HEK293 (cell line): Measurements from ENCODE around the gene HDGF.
A peak's percentile ranks its signal among the peaks of the same experiment; 100 is the strongest.

Experiments
- CTCF ChIP-seq: fragments of 450-650 bp; formaldehyde crosslinking; IDR thresholded peaks from 2 replicates; pipeline ENCODE4 v1.5.1; 2016; ENCODE audit warnings: missing biosample characterization, missing genetic modification characterization
- EGR2 ChIP-seq: fragments of 450-650 bp; formaldehyde crosslinking; IDR thresholded peaks from 2 replicates; pipeline ENCODE4 v1.5.1; 2016; ENCODE audit warnings: low read depth, missing biosample characterization, missing genetic modification characterization
- HOXD13 ChIP-seq: sonication (generic); formaldehyde crosslinking; IDR thresholded peaks from 2 replicates; pipeline ENCODE4 v1.8.0; 2022; ENCODE audit warnings: missing genetic modification reagents, borderline replicate concordance
- KLF1 ChIP-seq: fragments of 450-650 bp; formaldehyde crosslinking; IDR thresholded peaks from 2 replicates; pipeline ENCODE4 v1.5.1; 2016; ENCODE audit warnings: missing biosample characterization, missing genetic modification characterization
- PBX3 ChIP-seq: sonication (generic); formaldehyde crosslinking; IDR thresholded peaks from 2 replicates; pipeline ENCODE4 v1.8.1; 2022; ENCODE audit warnings: mild to moderate bottlenecking, moderate library complexity, missing genetic modification reagents
- PRDM2 ChIP-seq: fragments of 450-650 bp; formaldehyde crosslinking; IDR thresholded peaks from 2 replicates; pipeline ENCODE4 v1.5.1; 2016; ENCODE audit warnings: missing biosample characterization, missing genetic modification characterization, borderline replicate concordance
- SP3 ChIP-seq: fragments of 450-650 bp; formaldehyde crosslinking; IDR thresholded peaks from 2 replicates; pipeline ENCODE4 v1.5.1; 2016; ENCODE audit warnings: missing biosample characterization, missing genetic modification characterization
- SP7 ChIP-seq: fragments of 450-650 bp; formaldehyde crosslinking; IDR thresholded peaks from 2 replicates; pipeline ENCODE4 v1.5.1; 2016; ENCODE audit warnings: missing biosample characterization, missing genetic modification characterization
- ZBTB21 ChIP-seq: fragments of 450-650 bp; formaldehyde crosslinking; IDR thresholded peaks from 2 replicates; pipeline ENCODE4 v1.5.1; 2017; ENCODE audit warnings: missing biosample characterization, missing genetic modification characterization
- ZIC2 ChIP-seq: fragments of 450-650 bp; formaldehyde crosslinking; IDR thresholded peaks from 2 replicates; pipeline ENCODE4 v1.5.1; 2016; ENCODE audit warnings: missing biosample characterization, missing genetic modification characterization
- ZNF169 ChIP-seq: fragments of 450-650 bp; formaldehyde crosslinking; IDR thresholded peaks from 2 replicates; pipeline ENCODE4 v1.5.1; 2016; ENCODE audit warnings: missing biosample characterization, missing genetic modification characterization
- ZNF2 ChIP-seq: fragments of 450-650 bp; formaldehyde crosslinking; IDR thresholded peaks from 2 replicates; pipeline ENCODE4 v1.5.1; 2016; ENCODE audit warnings: missing biosample characterization, missing genetic modification characterization
- ZNF202 ChIP-seq: fragments of 450-650 bp; formaldehyde crosslinking; IDR thresholded peaks from 2 replicates; pipeline ENCODE4 v1.5.1; 2016; ENCODE audit warnings: missing biosample characterization, missing genetic modification characterization, borderline replicate concordance
- ZNF221 ChIP-seq: fragments of 450-650 bp; formaldehyde crosslinking; IDR thresholded peaks from 2 replicates; pipeline ENCODE4 v1.5.1; 2017; ENCODE audit warnings: missing biosample characterization, missing genetic modification characterization, borderline replicate concordance
- ZNF280D ChIP-seq: fragments of 450-650 bp; formaldehyde crosslinking; IDR thresholded peaks from 2 replicates; pipeline ENCODE4 v1.5.1; 2016; ENCODE audit warnings: missing biosample characterization, missing genetic modification characterization
- ZNF423 ChIP-seq: fragments of 450-650 bp; formaldehyde crosslinking; IDR thresholded peaks from 2 replicates; pipeline ENCODE4 v1.5.1; 2016; ENCODE audit warnings: missing biosample characterization, missing genetic modification characterization
- ZNF488 ChIP-seq: fragments of 450-650 bp; formaldehyde crosslinking; IDR thresholded peaks from 2 replicates; pipeline ENCODE4 v1.5.1; 2016; ENCODE audit warnings: missing biosample characterization, missing genetic modification characterization
- ZNF513 ChIP-seq: fragments of 450-650 bp; IDR thresholded peaks from 2 replicates; pipeline ENCODE4 v1.5.1; 2018; ENCODE audit warnings: missing biosample characterization, missing genetic modification characterization
- ZNF548 ChIP-seq: fragments of 450-650 bp; formaldehyde crosslinking; IDR thresholded peaks from 2 replicates; pipeline ENCODE4 v1.5.1; 2016; ENCODE audit warnings: missing biosample characterization, missing genetic modification characterization
- ZNF571 ChIP-seq: fragments of 450-650 bp; formaldehyde crosslinking; IDR thresholded peaks from 2 replicates; pipeline ENCODE4 v1.5.0; 2017; ENCODE audit warnings: missing biosample characterization, missing genetic modification characterization
- ZNF600 ChIP-seq: fragments of 450-650 bp; formaldehyde crosslinking; IDR thresholded peaks from 2 replicates; pipeline ENCODE4 v1.5.1; 2016; ENCODE audit warnings: missing biosample characterization, missing genetic modification characterization
- ZNF623 ChIP-seq: fragments of 450-650 bp; formaldehyde crosslinking; IDR thresholded peaks from 2 replicates; pipeline ENCODE4 v1.5.1; 2016; ENCODE audit warnings: missing biosample characterization, missing genetic modification characterization
- ZNF639 ChIP-seq: fragments of 450-650 bp; formaldehyde crosslinking; IDR thresholded peaks from 2 replicates; pipeline ENCODE4 v1.5.1; 2016; ENCODE audit warnings: missing biosample characterization, missing genetic modification characterization
- ZNF677 ChIP-seq: fragments of 450-650 bp; IDR thresholded peaks from 2 replicates; pipeline ENCODE4 v1.5.0; 2018; ENCODE audit warnings: missing biosample characterization, mild to moderate bottlenecking, missing genetic modification characterization, moderate library complexity

Gene HDGF

GRCh38 chr1:156705918-156706656, 45.4 kb downstream of the HDGF start (continued):
- TF ChIP-seq CTCF (tag by site-specific recombination) (peak; percentile 92), ZNF423 (tag by site-specific recombination) (peak; percentile 81), HOXD13 (no peak), KLF1 (tag by site-specific recombination) (peak; percentile 44), ZNF169 (no peak), ZNF513 (tag by site-specific recombination) (no peak), ZNF623 (tag by site-specific recombination) (no peak), ZNF600 (tag by site-specific recombination) (peak; percentile 83), ZIC2 (peak; percentile 92), PBX3 (no peak), SP7 (tag by site-specific recombination) (peak; percentile 84), PRDM2 (tag by site-specific recombination) (peak; percentile 58; the same call in 1 of the 2 replicates), ZNF548 (no peak), ZNF488 (tag by site-specific recombination) (no peak), ZBTB21 (tag by site-specific recombination) (no peak), ZNF280D (tag by site-specific recombination) (no peak), EGR2 (tag by site-specific recombination) (peak; percentile 92), ZNF202 (tag by site-specific recombination) (no peak), ZNF2 (peak; percentile 65), ZNF677 (no peak), ZNF639 (tag by site-specific recombination) (peak; percentile 82), ZNF571 (tag by site-specific recombination) (no peak), SP3 (peak; percentile 65; the same call in 1 of the 2 replicates), ZNF221 (tag by site-specific recombination) (no peak)
